ENCODE results near the gene WDR7.

WDR7 gene

GRCh38 chr18:56990678-56991077 lies 339.5 kb downstream of the WDR7 start:
- no peak for TF ChIP-seq CTCF (conservative IDR thresholded peaks at IDR 0.05; ENCODE audit: low read depth, low read length)
- DNase-seq (ENCODE audit: low read depth) = no peak

GRCh38 chr18:56992777-56993176 lies 341.6 kb downstream of the WDR7 start:
- H3K4me3 ChIP-seq (ENCODE audit: low read depth, low read length) = no peak overlapping the region
- DNase-seq (ENCODE audit: low read depth) = peak; percentile 8
- no peak for TF ChIP-seq CTCF (conservative IDR thresholded peaks at IDR 0.05; ENCODE audit: low read depth, low read length)

More at GRCh38 chr18:56990678-56991077, 339.5 kb downstream of the WDR7 start:
- H3K4me3 ChIP-seq (ENCODE audit: low read depth, low read length) = no peak overlapping the region

- DNase-seq (ENCODE audit: low read depth) = no peak
- peak; percentile 7 for TF ChIP-seq CTCF (conservative IDR thresholded peaks at IDR 0.05; ENCODE audit: low read depth, low read length)
- no peak overlapping the region for H3K4me3 ChIP-seq (ENCODE audit: low read depth, low read length)
Measured at GRCh38 chr18:56995579-56996188, 344.5 kb downstream of the WDR7 start.

GRCh38 chr18:56997200-56997599 lies 346.0 kb downstream of the WDR7 start:
- DNase-seq (ENCODE audit: low read depth) = no peak
- no peak for TF ChIP-seq CTCF (conservative IDR thresholded peaks at IDR 0.05; ENCODE audit: low read depth, low read length)
- H3K4me3 ChIP-seq (ENCODE audit: low read depth, low read length) = no peak overlapping the region

- H3K4me3 ChIP-seq (ENCODE audit: low read depth, low read length) = no peak overlapping the region
- DNase-seq (ENCODE audit: low read depth) = no peak
- no peak for TF ChIP-seq CTCF (conservative IDR thresholded peaks at IDR 0.05; ENCODE audit: low read depth, low read length)
Measured at GRCh38 chr18:56999823-57000222, 348.7 kb downstream of the WDR7 start.

GRCh38 chr18:57002627-57003026 lies 351.5 kb downstream of the WDR7 start:
- DNase-seq (ENCODE audit: low read depth) = peak; percentile 23

More at GRCh38 chr18:57002627-57003026, 351.5 kb downstream of the WDR7 start:
- no peak overlapping the region for H3K4me3 ChIP-seq (ENCODE audit: low read depth, low read length)
- no peak for TF ChIP-seq CTCF (conservative IDR thresholded peaks at IDR 0.05; ENCODE audit: low read depth, low read length)

Data from choroid plexus epithelial cell (primary cell).